ENCODE measurements around the gene DOCK1.

The DOCK1 gene

GRCh38 chr10:127283017-127283416 is 377.8 kb downstream of the DOCK1 start:
- H3K4me3 ChIP-seq (ENCODE audit: low read depth, low read length) = no peak overlapping the region
- no peak for DNase-seq (ENCODE audit: low read depth)
- TF ChIP-seq CTCF (IDR thresholded peaks at IDR 0.05; ENCODE audit: low read depth, low read length) = no peak
- TF ChIP-seq MAX (IDR thresholded peaks at IDR 0.05; ENCODE audit: low read depth, low read length) = no peak
- TF ChIP-seq MYC (IDR thresholded peaks at IDR 0.05; ENCODE audit: low read depth, low read length) = no peak

GRCh38 chr10:127283576-127283975 is 378.3 kb downstream of the DOCK1 start:
- no peak overlapping the region for H3K4me3 ChIP-seq (ENCODE audit: low read depth, low read length)
- TF ChIP-seq MYC (IDR thresholded peaks at IDR 0.05; ENCODE audit: low read depth, low read length) (no peak), MAX (IDR thresholded peaks at IDR 0.05; ENCODE audit: low read depth, low read length) (no peak), CTCF (IDR thresholded peaks at IDR 0.05; ENCODE audit: low read depth, low read length) (no peak), POLR2A (IDR thresholded peaks at IDR 0.05; ENCODE audit: extremely low read depth, insufficient read length) (no peak)
- no peak for DNase-seq (ENCODE audit: low read depth)

- DNase-seq (ENCODE audit: low read depth) = no peak
- TF ChIP-seq MYC (IDR thresholded peaks at IDR 0.05; ENCODE audit: low read depth, low read length) = no peak
- no peak for TF ChIP-seq POLR2A (IDR thresholded peaks at IDR 0.05; ENCODE audit: extremely low read depth, insufficient read length)
- no peak for TF ChIP-seq MAX (IDR thresholded peaks at IDR 0.05; ENCODE audit: low read depth, low read length)
- no peak for TF ChIP-seq CTCF (IDR thresholded peaks at IDR 0.05; ENCODE audit: low read depth, low read length)
Measured at GRCh38 chr10:127290850-127291249, 385.6 kb downstream of the DOCK1 start.

GRCh38 chr10:127291329-127291728 is 386.1 kb downstream of the DOCK1 start:
- TF ChIP-seq MYC (IDR thresholded peaks at IDR 0.05; ENCODE audit: low read depth, low read length) (no peak), MAX (IDR thresholded peaks at IDR 0.05; ENCODE audit: low read depth, low read length) (no peak), POLR2A (IDR thresholded peaks at IDR 0.05; ENCODE audit: extremely low read depth, insufficient read length) (no peak), CTCF (IDR thresholded peaks at IDR 0.05; ENCODE audit: low read depth, low read length) (no peak)
- DNase-seq (ENCODE audit: low read depth) = no peak
- no peak overlapping the region for H3K4me3 ChIP-seq (ENCODE audit: low read depth, low read length)

More at GRCh38 chr10:127290850-127291249, 385.6 kb downstream of the DOCK1 start:
- H3K4me3 ChIP-seq (ENCODE audit: low read depth, low read length) = no peak overlapping the region

- no peak for TF ChIP-seq CTCF (IDR thresholded peaks at IDR 0.05; ENCODE audit: low read depth, low read length)
- no peak for TF ChIP-seq POLR2A (IDR thresholded peaks at IDR 0.05; ENCODE audit: extremely low read depth, insufficient read length)
- no peak for TF ChIP-seq MYC (IDR thresholded peaks at IDR 0.05; ENCODE audit: low read depth, low read length)
- TF ChIP-seq MAX (IDR thresholded peaks at IDR 0.05; ENCODE audit: low read depth, low read length) = no peak
- H3K4me3 ChIP-seq (ENCODE audit: low read depth, low read length) = no peak overlapping the region
- no peak for DNase-seq (ENCODE audit: low read depth)
Measured at GRCh38 chr10:127292888-127293287, 387.7 kb downstream of the DOCK1 start.

GRCh38 chr10:127293640-127294039 is 388.4 kb downstream of the DOCK1 start:
- H3K4me3 ChIP-seq (ENCODE audit: low read depth, low read length) = no peak overlapping the region

More at GRCh38 chr10:127293640-127294039, 388.4 kb downstream of the DOCK1 start:
- TF ChIP-seq CTCF (IDR thresholded peaks at IDR 0.05; ENCODE audit: low read depth, low read length) = no peak
- TF ChIP-seq POLR2A (IDR thresholded peaks at IDR 0.05; ENCODE audit: extremely low read depth, insufficient read length) = no peak
- TF ChIP-seq MYC (IDR thresholded peaks at IDR 0.05; ENCODE audit: low read depth, low read length) = no peak
- no peak for TF ChIP-seq MAX (IDR thresholded peaks at IDR 0.05; ENCODE audit: low read depth, low read length)
- no peak for DNase-seq (ENCODE audit: low read depth)

Data from NB4 (cell line).